ENCODE results near the gene IL1B. TPM values are rescaled to one million over a fixed set of nuclear protein-coding genes. Genes with fewer than 3 reads are reported as not detected.
"Not testable (repeated sequence)": the region's sequence is repeated elsewhere in the genome, so short reads cannot be mapped to it uniquely, and the experiment has no call there.

Gene IL1B
- total RNA-seq, 2 donors from 2014 or later = 0.59 to 2.2 TPM

- intact Hi-C loops (cut with DNase I) = no loop called here
- ATAC-seq (no peak), DNase-seq (no peak)
These were observed 27.5 kb upstream of the IL1B start for GRCh38 chr2:112864072-112864471.

- ATAC-seq; intact Hi-C loops (cut with DNase I); DNase-seq: not testable (repeated sequence)
These were observed 23.0 kb upstream of the IL1B start for GRCh38 chr2:112859406-112860183.

GRCh38 chr2:112850588-112850987 lies 14.0 kb upstream of the IL1B start:
- intact Hi-C loops (cut with DNase I) = no loop called here
- DNase-seq (no peak), ATAC-seq (no peak)

GRCh38 chr2:112849956-112850355 lies 13.4 kb upstream of the IL1B start:
- intact Hi-C loops (cut with DNase I) = no loop called here
- DNase-seq = no peak
- no peak for ATAC-seq

- intact Hi-C loops (cut with DNase I) = no loop called here
- DNase-seq (no peak), ATAC-seq (no peak)
These were observed 12.3 kb upstream of the IL1B start for GRCh38 chr2:112848833-112849232.

GRCh38 chr2:112846031-112846430 lies 9.5 kb upstream of the IL1B start:
- DNase-seq (no peak), ATAC-seq (no peak)
- intact Hi-C loops (cut with DNase I) = no loop called here

GRCh38 chr2:112843836-112844235 lies 7.3 kb upstream of the IL1B start:
- no peak for ATAC-seq
- no peak for DNase-seq
- intact Hi-C loops (cut with DNase I) = no loop called here

GRCh38 chr2:112843288-112843687 lies 6.7 kb upstream of the IL1B start:
- intact Hi-C loops (cut with DNase I) = no loop called here
- DNase-seq (no peak), ATAC-seq (no peak)

- intact Hi-C loops (cut with DNase I) = no loop called here
- ATAC-seq (peak; percentile 5 to 28), DNase-seq (no peak)
These were observed 4.9 kb upstream of the IL1B start for GRCh38 chr2:112841295-112842044.

- ATAC-seq (no peak), DNase-seq (no peak)
- intact Hi-C loops (cut with DNase I) = no loop called here
These were observed 3.5 kb upstream of the IL1B start for GRCh38 chr2:112840068-112840445.

GRCh38 chr2:112839407-112840067 lies 3.0 kb upstream of the IL1B start:
- ATAC-seq = peak in 1 of 2 donors; percentile 43
- peak; percentile 33 for DNase-seq
- intact Hi-C loops (cut with DNase I) = no loop called here

- intact Hi-C loops (cut with DNase I) = no loop called here
- ATAC-seq (no peak), DNase-seq (no peak)
These were observed 417 bp downstream of the IL1B start for GRCh38 chr2:112836163-112836560.

- no peak for ATAC-seq
- intact Hi-C loops (cut with DNase I) = no loop called here
- DNase-seq = no peak
These were observed 930 bp downstream of the IL1B start for GRCh38 chr2:112835536-112836162.

- intact Hi-C loops (cut with DNase I) = no loop called here
- no peak for ATAC-seq
- no peak for DNase-seq
These were observed 1.5 kb downstream of the IL1B start for GRCh38 chr2:112835061-112835501.

- DNase-seq = no peak
These were observed 2.1 kb downstream of the IL1B start for GRCh38 chr2:112834396-112835037.

GRCh38 chr2:112833976-112834375 lies 2.6 kb downstream of the IL1B start:
- intact Hi-C loops (cut with DNase I) = no loop called here
- DNase-seq (no peak), ATAC-seq (no peak)

More at GRCh38 chr2:112834396-112835037, 2.1 kb downstream of the IL1B start:
- peak in 1 of 2 donors; percentile 39 for ATAC-seq
- intact Hi-C loops (cut with DNase I) = no loop called here

- DNase-seq; intact Hi-C loops (cut with DNase I); ATAC-seq: not testable (repeated sequence)
These were observed 3.0 kb downstream of the IL1B start for GRCh38 chr2:112833639-112833931.

- intact Hi-C loops (cut with DNase I) = no loop called here
- no peak for DNase-seq
- no peak for ATAC-seq
These were observed 3.5 kb downstream of the IL1B start for GRCh38 chr2:112832841-112833638.
